PC-3 (cell line): ENCODE measurements around the gene MRPS27.

ENCODE experiments used
- EZH2 ChIP-seq: fragments of 300-600 bp; sonication (generic); IDR thresholded peaks from one replicate; pipeline ENCODE4 v1.6.1; 2017; ENCODE audit warnings: antibody characterized with exemption, mild to moderate bottlenecking, low read length; ENCODE audit not compliant: unreplicated experiment
- TF ChIP-seq, protein P1 (sequence below): fragments of 300-600 bp; sonication (generic); conservative IDR thresholded peaks from 2 replicates; pipeline ENCODE4 v1.5.1; 2017; ENCODE audit warnings: antibody characterized with exemption, low read depth, mild to moderate bottlenecking, low read length

DNA sequence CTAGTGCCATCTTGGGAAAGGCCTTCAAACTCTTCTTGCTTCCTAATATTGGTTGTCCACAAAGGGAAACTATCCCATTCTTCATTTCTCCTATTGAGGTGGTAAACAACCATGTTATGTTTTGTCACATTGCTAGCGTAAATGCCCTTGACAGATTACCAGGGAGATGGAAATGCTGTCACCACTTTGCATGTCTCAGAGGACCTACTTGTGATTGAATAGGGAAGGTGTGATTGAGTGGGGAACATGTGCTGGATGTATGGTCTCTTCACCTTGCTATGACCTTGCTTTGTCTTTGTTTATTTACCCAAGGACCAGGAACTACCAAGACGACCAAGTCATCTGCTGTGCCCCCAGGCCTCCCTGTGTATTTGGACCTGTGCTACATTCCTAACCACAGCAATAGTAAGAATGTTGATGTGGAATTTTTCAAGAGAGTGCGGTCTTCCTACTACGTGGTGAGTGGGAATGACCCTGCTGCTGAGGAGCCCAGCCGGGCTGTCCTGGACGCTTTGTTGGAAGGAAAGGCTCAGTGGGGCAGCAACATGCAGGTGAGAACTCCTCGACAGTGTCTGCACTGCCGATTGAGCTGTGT lies 116.7 kb downstream of the MRPS27 start:
- TF ChIP-seq, protein P1, sequence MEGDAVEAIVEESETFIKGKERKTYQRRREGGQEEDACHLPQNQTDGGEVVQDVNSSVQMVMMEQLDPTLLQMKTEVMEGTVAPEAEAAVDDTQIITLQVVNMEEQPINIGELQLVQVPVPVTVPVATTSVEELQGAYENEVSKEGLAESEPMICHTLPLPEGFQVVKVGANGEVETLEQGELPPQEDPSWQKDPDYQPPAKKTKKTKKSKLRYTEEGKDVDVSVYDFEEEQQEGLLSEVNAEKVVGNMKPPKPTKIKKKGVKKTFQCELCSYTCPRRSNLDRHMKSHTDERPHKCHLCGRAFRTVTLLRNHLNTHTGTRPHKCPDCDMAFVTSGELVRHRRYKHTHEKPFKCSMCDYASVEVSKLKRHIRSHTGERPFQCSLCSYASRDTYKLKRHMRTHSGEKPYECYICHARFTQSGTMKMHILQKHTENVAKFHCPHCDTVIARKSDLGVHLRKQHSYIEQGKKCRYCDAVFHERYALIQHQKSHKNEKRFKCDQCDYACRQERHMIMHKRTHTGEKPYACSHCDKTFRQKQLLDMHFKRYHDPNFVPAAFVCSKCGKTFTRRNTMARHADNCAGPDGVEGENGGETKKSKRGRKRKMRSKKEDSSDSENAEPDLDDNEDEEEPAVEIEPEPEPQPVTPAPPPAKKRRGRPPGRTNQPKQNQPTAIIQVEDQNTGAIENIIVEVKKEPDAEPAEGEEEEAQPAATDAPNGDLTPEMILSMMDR, result no peak
- TF ChIP-seq EZH2, result no peak
